Posterior vena cava (tissue), 2 donors: ENCODE measurements around the gene DYRK1A. TPM values are rescaled to one million over a fixed set of nuclear protein-coding genes. Genes with fewer than 3 reads are reported as not detected.

Experiments used
- DNase-seq: peaks from one replicate; pipeline ENCODE4 v3.0.0-alpha.2; 2020; ENCODE audit warnings: low spot score
- intact Hi-C, 2 donors: fragments of 100-400 bp; cut with DNase I; formaldehyde crosslinking; loops; one replicate each; pipeline versions ENCODE4 v1.14.1 to v1.14.2; 2022 to 2023
- total RNA-seq, 2 donors: library from RNA; stranded (reverse); fragmentation: NEBNext Ultra II Directional; extraction: Animal tissue kit (Norgen Biotek cat#: 25700); gene quantifications; one replicate each; pipeline ENCODE4 v1.2.1, GENCODE V29; 2021
- donor health status: DM: yes; HTN: yes; CAD: no.
- donor health status: DM: yes; HTN: yes; CAD: no.

Gene DYRK1A
- total RNA-seq, 2 donors from 2014 or later: 58.1 to 68.2 TPM

DNA sequence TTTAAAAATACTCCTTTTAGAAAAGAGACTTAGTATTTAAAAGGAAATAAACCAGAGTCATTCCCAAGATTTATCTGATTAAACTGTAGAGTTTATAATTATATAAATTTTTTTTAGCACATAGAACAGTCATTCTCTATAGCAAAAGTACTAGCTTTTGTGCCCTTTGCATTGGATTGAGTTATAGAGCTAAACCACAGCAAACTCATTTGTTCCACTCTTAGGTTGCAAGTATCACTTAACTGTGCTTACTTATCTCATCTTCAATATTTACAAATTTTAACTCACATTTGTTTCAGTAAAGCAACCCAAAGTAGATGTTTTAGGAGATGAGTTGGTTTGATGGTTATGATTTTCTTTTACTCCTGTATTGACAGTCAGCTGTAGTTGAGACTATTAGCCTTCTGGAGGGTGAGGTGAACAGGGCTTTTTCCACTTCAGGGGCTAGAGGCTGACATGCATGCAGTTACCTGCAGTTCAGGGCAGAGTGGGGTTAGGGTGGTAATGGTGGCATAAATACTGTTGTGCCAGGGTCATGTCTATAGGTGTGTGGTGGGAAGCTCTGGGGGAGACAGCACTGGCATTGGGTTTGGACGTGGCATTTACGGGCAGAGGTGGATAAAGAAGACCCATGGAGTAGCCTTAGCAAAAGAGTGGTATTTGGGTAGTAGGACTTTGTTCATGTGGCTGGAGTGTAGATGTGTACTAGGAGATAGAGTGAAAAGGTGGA is 42.1 kb downstream of the DYRK1A start:
- intact Hi-C loops: no loop called here
- no peak for DNase-seq

- intact Hi-C loops: no loop called here
- DNase-seq: no peak
Observed at GRCh38 chr21:37410639-37411038, 44.1 kb downstream of the DYRK1A start.

DNA sequence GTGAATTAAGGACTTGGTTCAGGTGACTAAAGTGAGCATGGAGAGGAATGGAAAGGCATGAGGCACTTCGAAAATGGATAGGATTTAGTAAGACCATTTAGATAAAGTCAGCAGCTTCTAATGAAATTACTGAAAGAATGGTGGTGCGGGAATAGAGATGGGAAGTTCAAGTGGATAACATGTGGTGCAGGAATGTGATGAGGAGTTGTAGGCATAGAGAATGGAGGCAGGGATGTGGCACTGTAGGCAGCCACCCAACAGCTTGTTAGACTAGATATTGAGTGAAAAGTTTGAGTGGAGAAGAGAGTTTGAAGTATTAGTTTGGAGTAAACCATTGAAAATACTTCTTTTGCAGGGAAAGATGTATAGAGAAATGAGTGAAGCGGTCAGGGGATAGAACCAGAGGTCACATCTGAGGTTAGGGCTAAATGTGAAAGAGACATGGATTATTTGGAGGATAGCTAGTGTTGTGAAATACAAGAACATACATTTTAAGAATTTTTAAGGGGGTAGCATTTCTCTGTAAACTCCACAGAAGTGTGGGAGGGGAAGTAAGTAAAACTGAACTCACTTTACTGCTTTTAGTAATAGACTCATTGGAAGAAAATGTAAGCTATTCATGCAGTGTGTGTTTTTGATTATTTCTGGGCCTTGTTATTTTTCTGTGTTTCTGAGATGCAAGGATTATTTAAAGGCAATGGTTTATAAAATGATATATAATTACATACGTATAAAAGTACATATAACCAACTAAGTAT is 46.2 kb downstream of the DYRK1A start:
- intact Hi-C loops: no loop called here
- no peak for DNase-seq

DNA sequence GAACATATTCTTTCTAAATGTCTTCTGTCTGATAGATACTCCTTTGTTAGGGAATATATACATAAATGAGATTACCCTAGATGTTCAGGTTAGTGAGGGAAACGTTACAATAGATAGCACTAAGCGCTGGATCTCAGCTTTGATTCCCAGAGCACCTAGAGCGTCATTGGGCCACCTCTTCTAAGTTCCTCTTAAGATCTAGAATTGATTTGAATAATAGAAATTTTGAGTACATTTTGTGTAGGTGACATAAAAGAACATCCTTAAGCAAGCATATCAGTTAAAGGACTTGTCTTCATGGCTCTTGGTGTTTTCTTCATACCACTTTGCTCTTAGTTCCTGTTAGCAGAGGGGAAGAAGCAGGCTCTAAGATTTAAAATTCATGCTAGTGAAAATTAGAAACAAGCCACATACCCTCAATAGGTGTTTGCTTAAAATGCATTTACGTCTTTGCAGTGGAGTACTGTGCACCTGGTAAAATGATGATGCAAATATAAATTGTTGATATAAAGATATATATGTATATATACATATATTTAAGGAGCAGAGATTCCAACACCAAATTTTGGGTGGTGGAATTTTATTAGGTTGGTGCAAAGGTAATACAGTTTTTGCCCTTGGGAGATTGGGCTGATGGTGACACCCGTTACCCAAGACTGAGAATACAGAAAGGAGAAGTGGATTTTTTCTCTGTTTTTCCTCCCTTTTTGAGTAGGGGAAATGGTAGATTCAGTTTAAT is 47.1 kb downstream of the DYRK1A start:
- DNase-seq: no peak
- intact Hi-C loops: no loop called here

GRCh38 chr21:37414292-37415253 is 48.0 kb downstream of the DYRK1A start:
- DNase-seq: no peak
- intact Hi-C loops: no loop called here

DNA sequence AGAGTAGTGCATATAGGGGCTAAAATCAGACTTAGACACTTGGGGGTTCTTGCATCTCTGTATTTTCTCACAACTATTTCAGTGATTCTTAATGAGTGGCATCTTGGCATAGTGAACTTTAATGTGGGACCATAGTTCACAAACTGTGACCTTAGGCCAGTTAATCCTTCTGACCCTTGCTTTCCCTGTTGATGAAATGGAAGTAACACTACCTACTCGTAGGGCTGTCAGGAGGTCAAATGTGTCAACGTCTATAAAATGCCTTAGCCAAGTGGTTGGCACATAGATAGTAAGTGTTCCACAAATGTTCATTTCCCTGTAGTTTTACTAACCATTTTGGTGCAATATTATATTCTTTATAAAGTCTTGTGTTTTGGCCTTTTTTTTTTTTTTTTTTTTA is 49.4 kb downstream of the DYRK1A start:
- no peak for DNase-seq
- intact Hi-C loops: no loop called here

- DNase-seq: no peak
- intact Hi-C loops: no loop called here
Observed at GRCh38 chr21:37416914-37417313, 50.3 kb downstream of the DYRK1A start.

- no peak for DNase-seq
- intact Hi-C loops: no loop called here
Observed at GRCh38 chr21:37419228-37419906, 52.8 kb downstream of the DYRK1A start.

DNA sequence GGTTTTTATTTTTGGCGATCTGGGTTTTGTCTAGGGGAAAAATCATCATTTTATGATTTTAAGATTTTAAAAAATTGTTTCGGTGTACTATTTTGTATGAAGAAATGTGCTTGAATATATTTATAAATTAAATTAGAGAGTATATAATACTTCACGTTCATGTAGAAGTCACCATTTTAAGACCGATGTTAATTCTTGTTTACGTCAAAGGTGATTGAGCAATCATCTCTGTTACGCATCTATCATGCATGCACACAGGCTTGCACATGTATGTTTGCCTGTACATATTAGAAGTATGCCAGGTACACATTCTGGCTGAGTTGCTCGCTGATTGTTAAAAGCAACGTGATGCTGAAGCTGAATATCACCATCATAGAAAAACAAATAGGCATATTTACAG is 54.7 kb downstream of the DYRK1A start:
- DNase-seq: no peak
- intact Hi-C loops: no loop called here

DNA sequence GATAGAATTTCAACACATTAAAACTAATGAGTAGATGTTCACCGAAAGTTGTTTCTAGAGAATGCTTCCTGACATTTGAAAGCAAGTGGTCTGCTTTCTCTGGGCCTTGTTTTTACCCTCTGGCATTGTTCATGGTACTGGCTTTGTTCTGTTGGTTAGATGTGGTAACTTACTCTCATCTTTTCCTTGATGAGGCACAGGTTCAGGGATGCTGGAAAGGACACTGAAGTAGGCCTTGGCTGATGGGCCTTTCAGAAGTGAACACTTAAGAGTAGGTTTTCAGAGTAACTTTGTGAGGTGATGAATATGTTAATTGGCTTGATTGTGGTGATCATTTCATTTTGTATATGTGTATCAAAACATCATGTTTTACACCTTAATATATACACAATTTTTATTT is 55.8 kb downstream of the DYRK1A start:
- no peak for DNase-seq
- intact Hi-C loops: no loop called here

GRCh38 chr21:37423103-37423502 is 56.5 kb downstream of the DYRK1A start:
- intact Hi-C loops: no loop called here
- DNase-seq: no peak

GRCh38 chr21:37424396-37424795 is 57.8 kb downstream of the DYRK1A start:
- no peak for DNase-seq
- intact Hi-C loops: no loop called here

DNA sequence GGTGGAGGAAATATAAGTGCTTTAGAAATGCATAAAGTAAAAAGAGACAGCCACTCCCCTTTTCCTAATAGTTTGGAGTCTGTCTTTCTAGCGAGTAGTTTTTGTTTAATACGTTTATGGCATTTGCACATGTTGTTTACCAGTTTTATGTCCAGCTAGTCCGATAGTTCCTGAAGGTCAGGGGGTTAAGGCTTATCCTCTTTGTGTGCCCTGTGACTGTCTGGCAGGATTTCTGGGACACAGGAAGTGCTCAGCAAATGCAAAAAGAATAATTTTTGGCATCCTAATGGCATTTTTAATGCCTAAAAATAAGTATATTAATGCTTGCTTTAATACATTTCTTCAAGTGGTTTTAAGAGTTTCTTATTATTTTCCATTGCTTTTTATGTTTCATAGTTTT is 58.4 kb downstream of the DYRK1A start:
- DNase-seq: no peak

GRCh38 chr21:37425684-37426083 is 59.1 kb downstream of the DYRK1A start:
- DNase-seq: no peak
- intact Hi-C loops: no loop called here

More for the DNA sequence above, 58.4 kb downstream of the DYRK1A start:
- intact Hi-C loops: no loop called here

GRCh38 chr21:37427221-37427620 is 60.6 kb downstream of the DYRK1A start:
- no peak for DNase-seq
- intact Hi-C loops: no loop called here

DNA sequence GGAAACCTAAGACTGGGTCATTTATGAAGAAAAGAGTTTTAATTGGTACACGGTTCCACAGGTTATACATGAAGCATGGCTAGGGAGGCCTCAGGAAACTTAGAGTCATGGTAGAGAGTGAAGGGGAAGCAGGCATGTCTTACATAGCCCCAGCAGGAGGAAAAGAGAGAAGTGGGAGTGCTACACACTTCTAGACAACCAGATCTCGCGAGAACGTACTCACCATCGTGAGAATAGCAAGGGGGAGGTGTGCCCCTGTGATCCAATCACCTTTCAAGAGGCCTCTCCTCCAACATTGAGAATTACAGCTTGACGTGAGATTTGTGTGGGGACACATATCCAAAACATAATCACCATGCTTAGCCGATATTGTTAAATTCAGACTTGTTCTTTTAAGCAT is 62.8 kb downstream of the DYRK1A start:
- intact Hi-C loops: no loop called here
- no peak for DNase-seq

- DNase-seq: no peak
- intact Hi-C loops: no loop called here
Observed at GRCh38 chr21:37430184-37430821, 63.7 kb downstream of the DYRK1A start.

GRCh38 chr21:37431243-37431642 is 64.7 kb downstream of the DYRK1A start:
- intact Hi-C loops: no loop called here

More at GRCh38 chr21:37431243-37431642, 64.7 kb downstream of the DYRK1A start:
- DNase-seq: no peak
